Measurements from ENCODE around the gene CAB39. TPM values are rescaled to one million over a fixed set of nuclear protein-coding genes. Genes with fewer than 3 reads are reported as not detected.

The CAB39 gene
- total and polyA plus RNA-seq, 2 donors (not counting 3 experiments of a cell fraction or from before 2014, with no cell fraction given): 25.7 to 53.7 TPM

- H4K20me1 ChIP-seq (replicated peaks; ENCODE audit: control insufficient read depth, extremely low read depth, insufficient read depth, low read length): no peaks in the 10 kb centered on the region
- TF ChIP-seq, protein P1, sequence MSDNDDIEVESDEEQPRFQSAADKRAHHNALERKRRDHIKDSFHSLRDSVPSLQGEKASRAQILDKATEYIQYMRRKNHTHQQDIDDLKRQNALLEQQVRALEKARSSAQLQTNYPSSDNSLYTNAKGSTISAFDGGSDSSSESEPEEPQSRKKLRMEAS (IDR thresholded peaks at IDR 0.05; ENCODE audit: insufficient read depth, insufficient read length): no peak
- TF ChIP-seq FOS (IDR thresholded peaks at IDR 0.05; ENCODE audit: borderline replicate concordance, insufficient read depth, low read length): no peak
- TF ChIP-seq POLR2AphosphoS5 (IDR thresholded peaks at IDR 0.05; ENCODE audit: insufficient read depth, low read depth, low read length): no peak
- TF ChIP-seq GATA2 (IDR thresholded peaks at IDR 0.05; ENCODE audit: insufficient read depth, insufficient read length, low read depth, low read length): no peak
- no peak for TF ChIP-seq EZH2 (IDR thresholded peaks at IDR 0.05; ENCODE audit: borderline replicate concordance, low read depth, low read length, severe bottlenecking)
- TF ChIP-seq CTCF (IDR thresholded peaks at IDR 0.05; ENCODE audit: extremely low read depth in 1 of 2, insufficient read depth in 1 of 2, low read depth in 1 of 2, low read length in 2 of 2): no peak
- TF ChIP-seq MYC (IDR thresholded peaks at IDR 0.05; ENCODE audit: low read depth, low read length): no peak
- TF ChIP-seq JUN (IDR thresholded peaks at IDR 0.05; ENCODE audit: borderline replicate concordance, insufficient read depth, insufficient read length, low read depth): no peak
- no peak for TF ChIP-seq POLR2A (IDR thresholded peaks at IDR 0.05; ENCODE audit: low read depth, low read length)
- H3K9ac ChIP-seq (replicated peaks; ENCODE audit: extremely low read depth, insufficient read depth, low read length): no peak overlapping the region
- BruUV-seq (replicated peaks): no TSS peak
- ChIA-PET CTCF (interaction anchor here (0.6 to 1.9 kb wide), 2 partner anchors 15 to 161 kb away, joined by 3 to 4 read pairs; no protein-coding TSS in a partner anchor), POLR2A (no interaction called here)
- H3K27me3 ChIP-seq (ENCODE audit: control insufficient read depth in 2 of 2, insufficient read depth in 2 of 2, low read length in 2 of 2): no peaks in the 10 kb centered on the region
- dilution Hi-C loops (cut with MboI; ENCODE audit: extremely low pct_ligation_motif_present, low sequenced_read_pairs): no loop called here
- H3K4me2 ChIP-seq (ENCODE audit: insufficient read depth, low read length): no peak overlapping the region
- H3K4me1 ChIP-seq (ENCODE audit: control insufficient read depth, extremely low read depth, insufficient read depth, low read length): no peaks in the 10 kb centered on the region
- H3K4me3 ChIP-seq (replicated peaks in 1 of 3; ENCODE audit: insufficient read depth in 1 of 3, low read depth in 1 of 3, low read length in 3 of 3): no peak overlapping the region
- H3K9me1 ChIP-seq (replicated peaks; ENCODE audit: control insufficient read depth, extremely low read depth, insufficient read depth, low read length): no peaks in the 10 kb centered on the region
- H3K9me3 ChIP-seq (replicated peaks; ENCODE audit: control insufficient read depth, insufficient read depth, low read length): no peaks in the 10 kb centered on the region
- intact Hi-C loops (cut with micrococcal nuclease): no loop called here
- no peak overlapping the region for H2AFZ ChIP-seq (ENCODE audit: low read depth, low read length)
- H3K36me3 ChIP-seq (ENCODE audit: control insufficient read depth in 2 of 2, extremely low read depth in 1 of 2, insufficient read depth in 2 of 2, low read length in 2 of 2): no peaks in the 10 kb centered on the region
- H3K79me2 ChIP-seq (ENCODE audit: control insufficient read depth, insufficient read depth, low read length): no peaks in the 10 kb centered on the region
- H3K27ac ChIP-seq (ENCODE audit: insufficient read depth, low read depth, low read length): no peak overlapping the region
- DNase-seq (ENCODE audit: low read depth, low spot score) (no peak), FAIRE-seq (no peak)
Measured at GRCh38 chr2:230669386-230669950, 43.2 kb upstream of the CAB39 start.

All from endothelial cell of umbilical vein (primary cell).